Cerebellar cortex (tissue), 1 donor: ENCODE results near the gene PTGDS.
A peak's percentile ranks its signal among the peaks of the same experiment; 100 is the strongest.

Source experiments
- DNase-seq: peaks from one replicate; pipeline ENCODE4 v3.0.0-alpha.2; 2015; ENCODE audit warnings: low spot score

PTGDS gene

GRCh38 chr9:137011907-137012675, 34.8 kb downstream of the PTGDS start:
- no peak for DNase-seq

GRCh38 chr9:137012694-137013570, 35.6 kb downstream of the PTGDS start:
- no peak for DNase-seq

- DNase-seq, result no peak
Measured at GRCh38 chr9:137013571-137013940, 36.3 kb downstream of the PTGDS start.

- DNase-seq, result no peak
Measured at GRCh38 chr9:137014166-137014565, 36.9 kb downstream of the PTGDS start.

GRCh38 chr9:137014776-137015539, 37.7 kb downstream of the PTGDS start:
- DNase-seq, result no peak

- DNase-seq, result no peak
Measured at GRCh38 chr9:137015540-137015930, 38.2 kb downstream of the PTGDS start.

GRCh38 chr9:137015976-137016375, 38.7 kb downstream of the PTGDS start:
- no peak for DNase-seq

- no peak for DNase-seq
Measured at GRCh38 chr9:137016436-137016835, 39.1 kb downstream of the PTGDS start.

- DNase-seq, result no peak
Measured at GRCh38 chr9:137017071-137017470, 39.8 kb downstream of the PTGDS start.

- DNase-seq, result no peak
Measured at GRCh38 chr9:137017791-137018497, 40.6 kb downstream of the PTGDS start.

GRCh38 chr9:137018761-137019559, 41.7 kb downstream of the PTGDS start:
- no peak for DNase-seq

- DNase-seq, result no peak
Measured at GRCh38 chr9:137019891-137020683, 42.8 kb downstream of the PTGDS start.

GRCh38 chr9:137020771-137021567, 43.7 kb downstream of the PTGDS start:
- DNase-seq, result no peak

GRCh38 chr9:137021568-137021978, 44.3 kb downstream of the PTGDS start:
- DNase-seq, result no peak

GRCh38 chr9:137021979-137022661, 44.8 kb downstream of the PTGDS start:
- peak; percentile 72 for DNase-seq

- DNase-seq, result no peak
Measured at GRCh38 chr9:137022662-137023008, 45.3 kb downstream of the PTGDS start.

- DNase-seq, result no peak
Measured at GRCh38 chr9:137023157-137023556, 45.9 kb downstream of the PTGDS start.

- DNase-seq, result no peak
Measured at GRCh38 chr9:137023583-137023991, 46.3 kb downstream of the PTGDS start.

GRCh38 chr9:137025517-137025966, 48.2 kb downstream of the PTGDS start:
- DNase-seq, result peak; percentile 63
